Effector CD4-positive, alpha-beta T cell (primary cell): ENCODE measurements around the gene ATG16L2.
"Not testable (repeated sequence)": the region's sequence is repeated elsewhere in the genome, so short reads cannot be mapped to it uniquely, and the experiment has no call there.

Source experiments
- DNase-seq: peaks from one replicate; pipeline ENCODE4 v3.0.0-alpha.2; 2020

Gene ATG16L2

DNA sequence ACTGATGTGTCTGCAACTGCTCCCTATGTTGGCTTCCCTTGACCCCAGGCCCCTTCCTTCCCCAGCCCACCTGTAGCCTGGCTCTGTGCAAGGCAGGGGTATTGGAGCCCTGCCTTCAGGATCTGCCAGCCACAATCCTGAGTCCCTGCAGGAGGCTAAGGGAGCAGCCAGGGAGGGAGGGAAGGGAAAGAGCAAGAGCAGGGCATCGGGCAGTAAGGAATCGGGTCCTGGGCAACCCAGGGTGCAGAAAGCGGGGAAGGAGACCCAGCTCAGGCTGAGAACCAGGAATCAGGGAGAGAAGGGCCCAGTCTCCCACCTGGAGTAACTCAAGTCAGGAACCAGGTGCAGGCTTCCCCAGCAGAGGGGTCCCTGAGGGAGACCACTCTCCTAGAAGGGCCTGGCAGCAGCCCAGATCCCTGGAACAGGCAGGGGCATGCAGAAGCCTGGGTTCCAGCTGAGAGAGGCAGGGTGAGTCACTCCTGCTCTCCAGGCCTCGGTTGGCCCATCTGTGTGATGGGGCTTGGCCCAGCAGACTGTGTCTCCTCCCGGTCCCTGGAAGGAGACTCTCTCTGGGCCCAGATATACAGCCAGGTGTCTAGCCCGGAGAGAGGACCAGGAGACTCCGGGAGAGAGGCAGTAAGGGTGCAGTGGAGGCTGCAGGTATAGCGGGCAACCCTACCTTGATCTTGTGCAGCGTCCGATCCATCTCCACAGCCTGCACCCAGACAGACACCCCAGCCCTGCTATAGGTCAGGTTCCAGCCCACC, 33.7 kb upstream of the ATG16L2 start:
- DNase-seq: no peak

DNA sequence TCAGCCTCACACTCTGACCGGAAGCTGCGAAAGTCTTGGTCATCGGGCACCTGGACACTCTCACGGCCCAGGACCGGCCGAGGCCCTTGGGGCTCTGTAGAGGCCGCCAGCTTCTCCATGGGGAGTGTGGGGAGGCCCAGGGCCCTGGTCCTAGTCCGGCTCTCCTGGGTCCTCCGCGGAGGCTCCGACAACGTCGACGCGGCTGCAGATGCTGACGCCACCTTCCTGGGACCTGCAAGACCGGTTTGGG, 33.2 kb upstream of the ATG16L2 start:
- no peak for DNase-seq

- DNase-seq: peak; percentile 54
Measured at GRCh38 chr11:72781313-72782080, 32.7 kb upstream of the ATG16L2 start.

GRCh38 chr11:72782081-72782920, 31.9 kb upstream of the ATG16L2 start:
- DNase-seq: no peak

DNA sequence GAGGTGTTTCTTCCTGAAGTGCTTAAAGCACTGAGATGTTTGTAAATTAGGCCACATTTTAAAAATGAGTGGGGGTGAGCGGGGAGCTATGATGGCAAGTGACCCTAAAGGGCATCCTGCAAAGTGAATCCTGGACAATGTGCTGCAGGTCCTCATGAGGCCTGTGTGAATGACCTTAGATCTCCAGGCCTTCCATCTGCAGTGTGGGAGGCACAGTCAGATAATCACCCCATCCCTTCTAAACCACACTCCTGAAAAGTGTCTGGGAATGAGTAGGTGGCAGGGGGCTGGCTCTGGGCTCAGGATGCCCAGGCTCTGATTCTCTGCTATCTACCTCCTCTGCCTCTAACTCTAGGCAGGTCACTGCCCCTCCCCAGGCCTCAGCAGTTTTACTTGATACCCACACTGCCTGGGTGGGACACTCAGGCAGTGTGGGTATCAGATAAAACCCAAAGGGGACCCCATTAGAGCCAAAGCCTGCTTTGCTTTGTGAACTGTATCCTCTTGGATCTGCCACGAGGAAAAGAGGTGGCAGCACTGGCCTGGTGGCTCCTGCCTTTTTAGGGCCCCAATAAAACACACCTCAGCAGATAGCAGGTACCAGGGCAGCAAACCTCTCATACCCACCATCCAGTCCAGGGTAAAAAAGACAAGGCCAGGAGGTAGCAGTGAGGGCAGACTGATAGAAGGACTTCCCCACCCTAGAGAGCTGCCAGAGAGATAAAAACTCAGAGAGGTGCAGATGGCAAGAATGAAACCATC, 30.9 kb upstream of the ATG16L2 start:
- DNase-seq: no peak

GRCh38 chr11:72784662-72785061, 29.5 kb upstream of the ATG16L2 start:
- no peak for DNase-seq

GRCh38 chr11:72786305-72787215, 27.7 kb upstream of the ATG16L2 start:
- no peak for DNase-seq

DNA sequence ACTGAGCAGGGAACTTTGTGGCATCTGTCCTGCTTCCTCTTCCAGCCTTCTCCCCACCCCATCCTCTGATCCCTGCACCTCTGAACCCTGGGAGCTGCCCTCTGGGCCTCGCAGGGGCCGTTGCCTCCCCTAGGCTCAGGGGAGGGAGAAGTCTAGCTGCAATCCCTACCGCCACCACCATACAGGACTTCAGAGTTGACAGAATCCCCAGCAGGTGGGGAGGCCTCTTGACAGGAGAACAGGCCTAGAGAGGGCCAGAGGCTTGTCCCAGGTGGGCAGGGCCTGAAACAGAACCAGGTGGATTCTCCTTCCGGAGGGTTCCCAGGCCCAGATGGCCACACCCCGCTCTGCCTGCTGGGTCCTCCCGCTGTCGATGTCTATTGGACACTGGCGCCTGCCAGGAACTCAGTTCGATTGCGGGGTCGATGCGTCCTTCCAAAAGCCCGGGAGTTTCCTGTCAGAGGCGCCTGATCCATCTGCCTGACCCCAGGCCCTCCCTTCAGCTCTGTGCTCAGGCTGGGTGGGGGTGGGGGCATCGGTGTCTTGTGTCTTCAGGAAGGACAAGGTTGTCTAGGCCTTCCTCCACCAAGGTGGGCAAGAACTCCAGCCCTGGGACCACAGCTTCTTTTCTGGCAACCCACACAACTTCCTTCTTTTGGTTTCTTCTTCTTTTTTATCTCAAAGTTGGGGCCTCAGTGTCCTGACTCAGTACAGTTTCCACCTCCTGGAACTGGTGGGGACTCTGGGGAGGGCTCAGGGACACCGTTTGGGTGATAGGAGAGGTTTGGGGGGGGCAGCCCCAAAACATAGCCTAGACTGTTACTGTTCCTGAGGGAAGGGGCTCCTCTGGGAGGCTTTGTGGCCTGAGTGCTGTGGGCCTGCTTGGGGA, 26.8 kb upstream of the ATG16L2 start:
- no peak for DNase-seq

GRCh38 chr11:72788241-72788640, 26.0 kb upstream of the ATG16L2 start:
- no peak for DNase-seq

GRCh38 chr11:72789493-72790131, 24.6 kb upstream of the ATG16L2 start:
- no peak for DNase-seq

GRCh38 chr11:72791228-72791627, 23.0 kb upstream of the ATG16L2 start:
- DNase-seq: not testable (repeated sequence)

DNA sequence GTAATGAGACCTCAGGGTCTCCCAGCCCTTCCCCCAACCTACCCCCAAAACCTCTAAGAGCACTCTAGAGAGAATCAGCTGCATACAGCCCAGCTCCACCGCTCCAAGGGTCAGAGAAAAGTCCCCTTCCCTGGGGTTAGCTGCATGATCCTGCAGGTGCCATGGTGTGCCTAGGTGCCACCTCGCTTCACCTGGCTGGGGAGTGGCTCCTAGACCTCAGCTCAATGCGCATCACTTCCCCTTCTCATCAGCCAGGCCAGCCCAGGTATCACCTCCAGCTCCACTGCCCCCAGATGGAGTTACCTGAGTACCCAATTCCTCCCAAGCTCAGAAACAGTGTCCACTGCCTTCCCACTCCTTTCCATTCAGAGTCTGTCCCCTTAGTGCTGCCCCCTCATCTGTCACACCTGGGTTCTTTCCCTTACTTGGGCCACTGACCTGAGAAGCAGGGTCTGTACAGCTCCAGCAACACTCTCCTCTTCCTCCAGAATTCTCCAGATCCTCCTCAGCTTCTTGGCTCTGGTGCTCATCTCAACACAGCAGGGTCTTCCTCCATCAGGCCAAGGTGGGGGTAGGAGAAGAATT, 21.7 kb upstream of the ATG16L2 start:
- no peak for DNase-seq

GRCh38 chr11:72793076-72793424, 21.2 kb upstream of the ATG16L2 start:
- no peak for DNase-seq

DNA sequence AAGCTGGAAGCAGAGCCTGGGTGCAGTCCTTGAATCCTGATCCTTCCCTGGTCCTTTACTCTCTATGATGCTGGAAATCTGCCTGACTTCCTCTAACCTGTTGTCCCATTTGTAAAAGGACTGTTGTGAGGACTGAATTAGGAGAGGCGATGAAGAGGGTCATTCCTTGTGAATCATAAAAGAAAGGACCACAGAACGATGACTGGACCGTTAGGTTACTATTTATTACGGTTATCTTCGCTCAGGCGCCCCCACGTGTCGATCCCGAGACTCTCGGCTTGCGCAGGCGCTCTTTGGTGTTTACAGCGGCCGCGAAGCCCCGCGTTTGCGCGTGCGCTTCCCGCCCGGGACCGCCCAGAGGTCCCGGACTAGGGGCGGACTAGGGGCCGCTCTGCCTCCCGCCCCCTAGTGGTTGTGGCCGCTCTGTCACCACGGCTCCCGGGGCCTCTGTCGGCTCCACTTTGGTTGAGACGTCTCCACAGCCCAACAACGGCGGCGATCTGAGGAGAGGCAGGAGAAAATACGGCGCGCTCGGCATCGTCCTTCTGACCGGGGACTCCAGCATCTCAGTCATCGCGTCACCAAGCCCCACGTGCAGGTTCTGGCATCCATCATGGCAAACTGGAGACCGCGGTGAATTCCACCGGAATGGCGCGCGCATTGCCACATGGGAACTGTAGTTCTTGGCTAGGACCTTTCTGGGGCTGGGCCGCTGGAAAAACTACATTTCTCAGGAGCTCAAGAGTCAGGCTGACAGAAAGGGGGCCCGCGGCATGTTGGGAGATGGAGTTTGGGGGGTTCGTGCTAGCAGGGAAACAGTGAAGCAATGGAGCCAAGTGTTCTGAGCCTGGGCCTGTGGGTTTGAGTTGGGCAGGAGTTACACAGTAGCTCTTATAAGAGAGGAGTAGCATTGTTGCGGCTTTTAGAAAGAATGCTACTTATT, 20.5 kb upstream of the ATG16L2 start, which contains the start of gene STARD10:
Gene STARD10 (minus strand): TSS at position 623 of the 943 bp plus-strand sequence. CDS start 12,866 bp downstream, outside the sequence.
- peak; percentile 93 for DNase-seq

- DNase-seq: no peak
Measured at GRCh38 chr11:72798361-72798760, 15.8 kb upstream of the ATG16L2 start.

DNA sequence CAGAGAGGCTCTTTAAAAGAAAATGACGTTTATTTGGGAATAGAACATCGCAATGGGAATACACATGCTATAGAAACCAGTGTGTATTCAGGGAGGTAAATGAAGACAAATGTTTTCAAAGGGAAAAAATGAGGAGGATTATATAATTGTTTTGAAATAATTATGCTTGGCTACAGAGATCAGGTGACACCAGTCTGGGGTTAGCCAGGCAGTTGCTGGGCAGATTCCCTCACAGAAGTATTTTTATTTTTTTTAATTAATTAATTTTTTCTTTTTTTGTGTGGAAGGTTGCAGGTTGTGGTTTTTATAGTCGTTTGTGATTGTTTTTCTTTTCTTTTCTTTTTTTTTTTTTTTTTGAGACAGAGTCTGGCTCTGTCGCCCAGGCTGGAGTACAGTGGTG, 14.8 kb upstream of the ATG16L2 start:
- DNase-seq: no peak

DNA sequence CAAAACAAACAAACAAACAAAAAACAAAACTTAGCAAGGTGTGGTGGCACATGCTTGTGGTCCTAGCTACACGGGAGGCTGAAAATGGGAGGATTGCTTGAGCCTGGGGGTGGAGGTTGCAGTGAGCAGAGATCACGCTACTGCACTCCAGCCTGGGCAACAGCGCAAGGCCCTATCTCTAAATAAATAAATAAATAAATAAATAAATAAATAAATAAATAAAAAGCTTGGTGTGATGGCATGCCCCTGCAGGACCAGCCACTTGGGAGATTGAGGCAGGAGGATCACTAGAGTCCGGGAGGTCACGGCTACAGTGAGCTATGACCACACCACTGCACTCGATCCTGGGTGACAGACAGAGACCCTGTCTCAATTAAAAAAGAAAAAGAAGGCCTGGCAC, 11.4 kb upstream of the ATG16L2 start:
- no peak for DNase-seq

GRCh38 chr11:72805216-72805615, 9.0 kb upstream of the ATG16L2 start:
- DNase-seq: no peak

DNA sequence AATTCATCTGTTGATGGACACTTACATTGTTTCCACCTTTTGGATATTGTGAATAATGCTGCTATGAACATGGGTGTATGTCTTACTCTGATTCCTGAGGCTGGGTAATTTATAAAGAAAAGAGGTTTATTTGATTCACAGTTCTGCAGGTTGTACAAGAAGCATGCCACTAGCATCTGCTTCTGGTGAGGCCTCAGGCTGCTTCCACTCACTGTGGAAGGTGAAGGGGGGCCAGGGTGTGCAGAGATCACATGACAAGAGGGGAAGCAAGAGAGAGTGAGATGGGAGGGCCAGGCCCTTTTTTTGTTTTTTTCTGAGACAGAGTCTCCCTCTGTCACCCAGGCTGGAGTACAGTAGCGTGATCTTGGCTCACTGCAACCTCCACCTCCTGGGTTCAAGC, 7.8 kb upstream of the ATG16L2 start:
- not testable (repeated sequence) for DNase-seq
